HepG2 (cell line): Measurements from ENCODE around the gene SDCCAG8. TPM values are rescaled to one million over a fixed set of nuclear protein-coding genes. Genes with fewer than 3 reads are reported as not detected.

Source experiments
- ASH2L ChIP-seq: fragments of 300-600, 200-600 bp; sonication (generic); IDR thresholded peaks from 2 replicates; pipeline ENCODE4 v1.7.0; 2017; ENCODE audit warnings: low read depth, mild to moderate bottlenecking, moderate library complexity, mixed read lengths, low read length; ENCODE audit not compliant: insufficient read length
- CBX5 ChIP-seq: sonication (generic); formaldehyde crosslinking; IDR thresholded peaks from 2 replicates; pipeline ENCODE4 v1.4.0; 2020; ENCODE audit warnings: missing genetic modification reagents, borderline replicate concordance
- HMG20B ChIP-seq: conservative IDR thresholded peaks from 2 replicates; pipeline ENCODE4 v1.6.1; 2016; ENCODE audit warnings: missing genetic modification reagents, missing compliant biosample characterization
- HOXA5 ChIP-seq: sonication (generic); formaldehyde crosslinking; IDR thresholded peaks from 2 replicates; pipeline ENCODE4 v1.4.0; 2020; ENCODE audit warnings: missing genetic modification reagents
- HOXA9 ChIP-seq: sonication (generic); formaldehyde crosslinking; IDR thresholded peaks from 2 replicates; pipeline ENCODE4 v1.8.1; 2022; ENCODE audit warnings: missing genetic modification reagents, mild to moderate bottlenecking, moderate library complexity, borderline replicate concordance
- PCBP1 ChIP-seq: fragments of 200-400 bp; formaldehyde crosslinking; IDR thresholded peaks from 2 replicates; pipeline ENCODE4 v1.6.1; 2017; ENCODE audit warnings: mild to moderate bottlenecking, low read depth, low read length, borderline replicate concordance
- PTBP1 ChIP-seq: fragments of 200-400 bp; formaldehyde crosslinking; IDR thresholded peaks from 2 replicates; pipeline ENCODE4 v1.6.1; 2018; ENCODE audit warnings: low read length, low read depth; ENCODE audit not compliant: poor library complexity, severe bottlenecking
- TMF1 ChIP-seq: sonication (generic); formaldehyde crosslinking; IDR thresholded peaks from 2 replicates; pipeline ENCODE4 v1.8.1; 2022; ENCODE audit warnings: low read depth, missing genetic modification reagents
- ZKSCAN5 ChIP-seq: sonication (generic); formaldehyde crosslinking; IDR thresholded peaks from 2 replicates; pipeline ENCODE4 v1.5.1; 2020; ENCODE audit warnings: mild to moderate bottlenecking, missing genetic modification reagents
- ZNF160 ChIP-seq: sonication (generic); formaldehyde crosslinking; IDR thresholded peaks from 2 replicates; pipeline ENCODE4 v1.8.0; 2022; ENCODE audit warnings: mild to moderate bottlenecking, inconsistent platforms, missing genetic modification reagents
- ZNF337 ChIP-seq: sonication (generic); formaldehyde crosslinking; IDR thresholded peaks from 2 replicates; pipeline ENCODE4 v1.5.1; 2020; ENCODE audit warnings: missing genetic modification reagents, low read depth, mild to moderate bottlenecking, borderline replicate concordance
- ZNF564 ChIP-seq: sonication (generic); formaldehyde crosslinking; IDR thresholded peaks from 2 replicates; pipeline ENCODE4 v1.8.1; 2023; ENCODE audit warnings: mild to moderate bottlenecking, missing genetic modification reagents
- ZNF644 ChIP-seq: IDR thresholded peaks from 2 replicates; pipeline ENCODE4 v1.6.1; 2016; ENCODE audit warnings: low read depth
- ZNF746 ChIP-seq: sonication (generic); formaldehyde crosslinking; IDR thresholded peaks from 2 replicates; pipeline ENCODE4 v1.8.0; 2022; ENCODE audit warnings: mild to moderate bottlenecking, missing genetic modification reagents
- ZNF879 ChIP-seq: sonication (generic); formaldehyde crosslinking; IDR thresholded peaks from 2 replicates; pipeline ENCODE4 v1.8.1; 2023; ENCODE audit warnings: missing genetic modification reagents
- ZSCAN31 ChIP-seq: sonication (generic); formaldehyde crosslinking; IDR thresholded peaks from 2 replicates; pipeline ENCODE4 v1.5.0; 2020; ENCODE audit warnings: low read depth, mild to moderate bottlenecking, missing genetic modification reagents
- polyA plus RNA-seq, 8 experiments: library from polyadenylated mRNA; depleted of rRNA in 3 of 8; stranded (reverse) in 7 of 8; unstranded in 1 of 8; fragments of >200 nt; fragmentation: Illumina TruSeq in 4 of 8; extraction: Trizol in 4 of 8; gene quantifications; 2 replicates each; pipeline versions ENCODE4 v1.2.1 to v1.2.3, GENCODE V29; 2011 to 2016; ENCODE audit warnings: low read depth in 4 of 8, missing spikeins in 1 of 8, mixed read lengths in 1 of 8; ENCODE audit not compliant: insufficient read depth in 1 of 8
- total RNA-seq, 5 experiments: library from RNA; depleted of rRNA; stranded (reverse); fragments of >200 nt; fragmentation: Illumina TruSeq; extraction: Trizol; gene quantifications; 2 replicates each; pipeline ENCODE4 v1.2.3, GENCODE V29; 2016; ENCODE audit warnings: low read depth in 1 of 5
- TF ChIP-seq, protein P1 (sequence below): sonication (generic); formaldehyde crosslinking; IDR thresholded peaks from 2 replicates; pipeline ENCODE4 v1.4.0; 2020; ENCODE audit warnings: missing genetic modification reagents
- TF ChIP-seq, protein P2 (sequence below): sonication (generic); formaldehyde crosslinking; IDR thresholded peaks from 2 replicates; pipeline ENCODE4 v1.5.0; 2020; ENCODE audit warnings: mild to moderate bottlenecking, missing genetic modification reagents
- TF ChIP-seq, protein P3 (sequence below): sonication (generic); formaldehyde crosslinking; IDR thresholded peaks from 2 replicates; pipeline ENCODE4 v1.5.0; 2020; ENCODE audit warnings: mild to moderate bottlenecking, missing genetic modification reagents
- TF ChIP-seq, protein P4 (sequence below): fragments of 450-650 bp; IDR thresholded peaks from 2 replicates; pipeline ENCODE4 v1.6.1; 2017; ENCODE audit warnings: mild to moderate bottlenecking
- TF ChIP-seq, protein P5 (sequence below): IDR thresholded peaks from 2 replicates; pipeline ENCODE4 v1.6.1; 2012; ENCODE audit warnings: inconsistent platforms

Gene SDCCAG8
- total and polyA plus RNA-seq, 2 of the 13 experiments (the other 11 are each of a cell fraction or from before 2014, with no cell fraction given) = 9.5 to 13.4 TPM

DNA sequence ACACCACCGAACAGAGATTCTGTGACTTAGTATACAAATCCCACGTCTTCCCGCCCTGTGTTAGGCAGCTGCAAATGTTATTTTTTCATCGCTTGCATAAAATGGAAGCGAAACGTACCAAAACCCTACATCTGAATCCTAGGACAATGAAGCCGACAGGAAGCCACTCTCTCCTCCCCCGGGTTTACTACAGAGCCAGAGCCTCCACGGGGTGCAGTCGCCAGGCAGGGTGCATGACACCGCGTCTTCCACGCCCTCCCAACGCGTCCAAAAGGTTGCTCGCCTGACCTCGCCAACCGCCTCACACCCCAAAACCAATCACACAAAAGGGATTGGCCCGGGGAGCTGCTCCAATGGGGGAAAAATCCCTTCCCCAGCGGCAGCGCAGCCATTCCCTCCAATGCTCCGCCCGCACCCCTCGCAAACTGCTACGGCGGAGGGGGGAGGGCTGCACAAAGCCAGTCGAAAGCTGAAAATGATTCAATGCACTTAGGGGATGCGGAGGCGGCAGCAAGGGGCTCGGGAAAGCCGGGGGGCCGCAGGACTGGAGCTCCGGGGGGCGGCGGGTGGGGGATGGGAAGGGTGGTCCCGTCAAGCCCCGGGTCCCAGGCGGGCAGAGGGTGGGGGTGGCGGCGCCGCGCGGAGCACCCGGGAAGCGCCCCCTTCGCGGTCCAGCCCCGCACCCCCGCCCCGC lies 1.5 kb upstream of the SDCCAG8 start (continued):
- TF ChIP-seq, protein P1, sequence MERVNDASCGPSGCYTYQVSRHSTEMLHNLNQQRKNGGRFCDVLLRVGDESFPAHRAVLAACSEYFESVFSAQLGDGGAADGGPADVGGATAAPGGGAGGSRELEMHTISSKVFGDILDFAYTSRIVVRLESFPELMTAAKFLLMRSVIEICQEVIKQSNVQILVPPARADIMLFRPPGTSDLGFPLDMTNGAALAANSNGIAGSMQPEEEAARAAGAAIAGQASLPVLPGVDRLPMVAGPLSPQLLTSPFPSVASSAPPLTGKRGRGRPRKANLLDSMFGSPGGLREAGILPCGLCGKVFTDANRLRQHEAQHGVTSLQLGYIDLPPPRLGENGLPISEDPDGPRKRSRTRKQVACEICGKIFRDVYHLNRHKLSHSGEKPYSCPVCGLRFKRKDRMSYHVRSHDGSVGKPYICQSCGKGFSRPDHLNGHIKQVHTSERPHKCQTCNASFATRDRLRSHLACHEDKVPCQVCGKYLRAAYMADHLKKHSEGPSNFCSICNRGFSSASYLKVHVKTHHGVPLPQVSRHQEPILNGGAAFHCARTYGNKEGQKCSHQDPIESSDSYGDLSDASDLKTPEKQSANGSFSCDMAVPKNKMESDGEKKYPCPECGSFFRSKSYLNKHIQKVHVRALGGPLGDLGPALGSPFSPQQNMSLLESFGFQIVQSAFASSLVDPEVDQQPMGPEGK (CRISPR knock-in tag) = peak; percentile 17; the same call in 1 of the 2 replicates
- no peak for TF ChIP-seq PTBP1
- TF ChIP-seq, protein P2, sequence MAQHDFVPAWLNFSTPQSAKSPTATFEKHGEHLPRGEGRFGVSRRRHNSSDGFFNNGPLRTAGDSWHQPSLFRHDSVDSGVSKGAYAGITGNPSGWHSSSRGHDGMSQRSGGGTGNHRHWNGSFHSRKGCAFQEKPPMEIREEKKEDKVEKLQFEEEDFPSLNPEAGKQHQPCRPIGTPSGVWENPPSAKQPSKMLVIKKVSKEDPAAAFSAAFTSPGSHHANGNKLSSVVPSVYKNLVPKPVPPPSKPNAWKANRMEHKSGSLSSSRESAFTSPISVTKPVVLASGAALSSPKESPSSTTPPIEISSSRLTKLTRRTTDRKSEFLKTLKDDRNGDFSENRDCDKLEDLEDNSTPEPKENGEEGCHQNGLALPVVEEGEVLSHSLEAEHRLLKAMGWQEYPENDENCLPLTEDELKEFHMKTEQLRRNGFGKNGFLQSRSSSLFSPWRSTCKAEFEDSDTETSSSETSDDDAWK (CRISPR knock-in tag) = no peak
- TF ChIP-seq, protein P3, sequence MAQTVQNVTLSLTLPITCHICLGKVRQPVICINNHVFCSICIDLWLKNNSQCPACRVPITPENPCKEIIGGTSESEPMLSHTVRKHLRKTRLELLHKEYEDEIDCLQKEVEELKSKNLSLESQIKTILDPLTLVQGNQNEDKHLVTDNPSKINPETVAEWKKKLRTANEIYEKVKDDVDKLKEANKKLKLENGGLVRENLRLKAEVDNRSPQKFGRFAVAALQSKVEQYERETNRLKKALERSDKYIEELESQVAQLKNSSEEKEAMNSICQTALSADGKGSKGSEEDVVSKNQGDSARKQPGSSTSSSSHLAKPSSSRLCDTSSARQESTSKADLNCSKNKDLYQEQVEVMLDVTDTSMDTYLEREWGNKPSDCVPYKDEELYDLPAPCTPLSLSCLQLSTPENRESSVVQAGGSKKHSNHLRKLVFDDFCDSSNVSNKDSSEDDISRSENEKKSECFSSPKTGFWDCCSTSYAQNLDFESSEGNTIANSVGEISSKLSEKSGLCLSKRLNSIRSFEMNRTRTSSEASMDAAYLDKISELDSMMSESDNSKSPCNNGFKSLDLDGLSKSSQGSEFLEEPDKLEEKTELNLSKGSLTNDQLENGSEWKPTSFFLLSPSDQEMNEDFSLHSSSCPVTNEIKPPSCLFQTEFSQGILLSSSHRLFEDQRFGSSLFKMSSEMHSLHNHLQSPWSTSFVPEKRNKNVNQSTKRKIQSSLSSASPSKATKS (CRISPR knock-in tag) = no peak
- 0 out of 2 replicates have a peak, but pooled peaks have one; percentile 8 for TF ChIP-seq ZNF746
- TF ChIP-seq ZNF879 (CRISPR knock-in tag) = no peak
- TF ChIP-seq ZNF564 = 0 out of 2 replicates have a peak, but pooled peaks have one; percentile 41
- no peak for TF ChIP-seq ZSCAN31 (CRISPR knock-in tag)
- 0 out of 2 replicates have a peak, but pooled peaks have one; percentile 55 for TF ChIP-seq HOXA9 (CRISPR knock-in tag)
- TF ChIP-seq HOXA5 (CRISPR knock-in tag) = 0 out of 2 replicates have a peak, but pooled peaks have one; percentile 31
- TF ChIP-seq, protein P4, sequence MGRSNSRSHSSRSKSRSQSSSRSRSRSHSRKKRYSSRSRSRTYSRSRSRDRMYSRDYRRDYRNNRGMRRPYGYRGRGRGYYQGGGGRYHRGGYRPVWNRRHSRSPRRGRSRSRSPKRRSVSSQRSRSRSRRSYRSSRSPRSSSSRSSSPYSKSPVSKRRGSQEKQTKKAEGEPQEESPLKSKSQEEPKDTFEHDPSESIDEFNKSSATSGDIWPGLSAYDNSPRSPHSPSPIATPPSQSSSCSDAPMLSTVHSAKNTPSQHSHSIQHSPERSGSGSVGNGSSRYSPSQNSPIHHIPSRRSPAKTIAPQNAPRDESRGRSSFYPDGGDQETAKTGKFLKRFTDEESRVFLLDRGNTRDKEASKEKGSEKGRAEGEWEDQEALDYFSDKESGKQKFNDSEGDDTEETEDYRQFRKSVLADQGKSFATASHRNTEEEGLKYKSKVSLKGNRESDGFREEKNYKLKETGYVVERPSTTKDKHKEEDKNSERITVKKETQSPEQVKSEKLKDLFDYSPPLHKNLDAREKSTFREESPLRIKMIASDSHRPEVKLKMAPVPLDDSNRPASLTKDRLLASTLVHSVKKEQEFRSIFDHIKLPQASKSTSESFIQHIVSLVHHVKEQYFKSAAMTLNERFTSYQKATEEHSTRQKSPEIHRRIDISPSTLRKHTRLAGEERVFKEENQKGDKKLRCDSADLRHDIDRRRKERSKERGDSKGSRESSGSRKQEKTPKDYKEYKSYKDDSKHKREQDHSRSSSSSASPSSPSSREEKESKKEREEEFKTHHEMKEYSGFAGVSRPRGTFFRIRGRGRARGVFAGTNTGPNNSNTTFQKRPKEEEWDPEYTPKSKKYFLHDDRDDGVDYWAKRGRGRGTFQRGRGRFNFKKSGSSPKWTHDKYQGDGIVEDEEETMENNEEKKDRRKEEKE = no peak
- TF ChIP-seq PCBP1 = 0 out of 2 replicates have a peak, but pooled peaks have one; percentile 16
- no peak for TF ChIP-seq ZNF337
- no peak for TF ChIP-seq TMF1 (CRISPR knock-in tag)
- no peak; the same call in 1 of the 2 replicates for TF ChIP-seq ZKSCAN5 (CRISPR knock-in tag)
- TF ChIP-seq ZNF160 = 0 out of 2 replicates have a peak, but pooled peaks have one; percentile 9
- no peak for TF ChIP-seq CBX5 (CRISPR knock-in tag)
- TF ChIP-seq HMG20B (CRISPR knock-in tag) = no peak
- TF ChIP-seq ZNF644 = no peak
- TF ChIP-seq, protein P5, sequence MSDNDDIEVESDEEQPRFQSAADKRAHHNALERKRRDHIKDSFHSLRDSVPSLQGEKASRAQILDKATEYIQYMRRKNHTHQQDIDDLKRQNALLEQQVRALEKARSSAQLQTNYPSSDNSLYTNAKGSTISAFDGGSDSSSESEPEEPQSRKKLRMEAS = peak; percentile 7; the same call in 1 of the 2 replicates
- TF ChIP-seq ASH2L = peak; percentile 82
